HCT116 (cell line): ENCODE data around the gene AFF1. TPM values are rescaled to one million over a fixed set of nuclear protein-coding genes. Genes with fewer than 3 reads are reported as not detected.

Source experiments
- ATAC-seq: fragments of 200-7000 bp; cut with Tn5 transposase; 2 replicates; pipeline ENCODE4 v1.9.1; 2020; ENCODE audit warnings: mild to moderate bottlenecking, moderate library complexity
- BruUV-seq: library from RNA; stranded (reverse); fragments of 400-500 nt; replicated peaks from 2 replicates; lab custom pipeline; 2021; lab: Mats Ljungman, UMichigan
- CTCF ChIA-PET: fragments of 300-600 bp; sonication (Branson Sonifier 250); formaldehyde crosslinking; loops from one replicate; lab custom pipeline; 2021; ENCODE audit warnings: antibody characterized with exemption; lab: Charles Lee
- POLR2A ChIA-PET: fragments of 300-600, 350-600 bp; sonication (Branson Sonifier 250); formaldehyde crosslinking; loops from one replicate; lab custom pipeline; 2021; ENCODE audit warnings: antibody characterized with exemption; lab: Charles Lee
- RAD21 ChIA-PET, 2 experiments: fragments of 300-600 bp; sonication (Branson Sonifier 250); formaldehyde crosslinking; loops; one replicate each; lab custom pipeline; 2023; ENCODE audit warnings: low total read pairs in 2 of 2; ENCODE audit not compliant: uncharacterized antibody in 2 of 2, unreplicated experiment in 2 of 2, low non-redundant PET in 1 of 2; lab: Charles Lee
- DNase-seq: peaks from one replicate; pipeline ENCODE4 v3.0.0-alpha.2; 2010; ENCODE audit warnings: low read depth, low spot score
- H2AFZ ChIP-seq: fragments of 200-600 bp; shearing (Covaris generic), sonication (generic); 2 replicates; pipeline ENCODE4 v1.6.1; 2017; ENCODE audit warnings: low read depth, mixed run types, mixed read lengths, antibody characterized with exemption, low read length; ENCODE audit not compliant: poor library complexity, severe bottlenecking
- H3K27ac ChIP-seq: 2 replicates; pipeline ENCODE4 v1.5.1; 2012; ENCODE audit warnings: low read depth, low read length
- H3K27me3 ChIP-seq: fragments of 200-600 bp; sonication (generic); 2 replicates; pipeline ENCODE4 v1.6.1; 2016; ENCODE audit warnings: mixed run types, low read length, mixed read lengths; ENCODE audit not compliant: insufficient read depth
- H3K36me3 ChIP-seq, 2 experiments: fragments of 200-500 bp in 1 of 2; fragments of 200-600 bp in 1 of 2; sonication (Bioruptor generic) in 1 of 2; sonication (generic) in 1 of 2; 2 replicates each; pipeline versions ENCODE4 v1.5.1 to v1.6.1; 2014 to 2016; ENCODE audit warnings: low read length in 2 of 2, inconsistent platforms in 1 of 2, mixed read lengths in 1 of 2, mixed run types in 1 of 2; ENCODE audit not compliant: insufficient read depth in 2 of 2, control insufficient read depth in 1 of 2
- H3K4me1 ChIP-seq, 2 experiments: fragments of 200-600 bp in 1 of 2; sonication (generic) in 1 of 2; 2 replicates each; pipeline versions ENCODE4 v1.5.1 to v1.6.1; 2012 to 2017; ENCODE audit warnings: low read length in 2 of 2, inconsistent platforms in 1 of 2, mild to moderate bottlenecking in 1 of 2, mixed read lengths in 1 of 2, mixed run types in 1 of 2, moderate library complexity in 1 of 2; ENCODE audit not compliant: insufficient read depth in 2 of 2, control insufficient read depth in 1 of 2
- H3K4me2 ChIP-seq: fragments of 200-600 bp; sonication (generic); 2 replicates; pipeline ENCODE4 v1.6.1; 2017; ENCODE audit warnings: mixed run types, low read length, mixed read lengths
- H3K4me3 ChIP-seq, 2 experiments: fragments of 200-600 bp in 1 of 2; sonication (generic) in 1 of 2; replicated peaks in 1 of 2; 2 replicates each; pipeline ENCODE4 v1.5.1; 2011 to 2016; ENCODE audit warnings: low read length in 2 of 2, control low read depth in 1 of 2, low read depth in 1 of 2, mild to moderate bottlenecking in 1 of 2, mixed read lengths in 1 of 2, mixed run types in 1 of 2
- H3K79me2 ChIP-seq: fragments of 200-600 bp; sonication (generic); 2 replicates; pipeline ENCODE4 v1.6.1; 2017; ENCODE audit warnings: mild to moderate bottlenecking, mixed run types, low read length, moderate library complexity, mixed read lengths; ENCODE audit not compliant: insufficient read depth
- H3K9ac ChIP-seq: fragments of 200-600 bp; sonication (generic); 2 replicates; pipeline ENCODE4 v1.6.1; 2016; ENCODE audit warnings: low read length, mixed read lengths
- H3K9me2 ChIP-seq: fragments of 200-600 bp; sonication (generic), shearing (Covaris generic); 2 replicates; pipeline ENCODE4 v1.6.1; 2017; ENCODE audit warnings: mixed run types, mild to moderate bottlenecking, moderate library complexity; ENCODE audit not compliant: insufficient read depth
- H3K9me3 ChIP-seq, 2 experiments: fragments of 200-500 bp in 1 of 2; fragments of 200-600 bp in 1 of 2; sonication (Bioruptor generic) in 1 of 2; sonication (generic) in 1 of 2; 2 replicates each; pipeline ENCODE4 v1.6.1; 2014 to 2017; ENCODE audit warnings: low read length in 2 of 2, mixed read lengths in 2 of 2, inconsistent platforms in 1 of 2, low read depth in 1 of 2, mild to moderate bottlenecking in 1 of 2, mixed run types in 1 of 2, moderate library complexity in 1 of 2; ENCODE audit not compliant: control insufficient read depth in 1 of 2, insufficient read depth in 1 of 2
- H4K20me1 ChIP-seq: fragments of 200-600 bp; sonication (generic), shearing (Covaris generic); 2 replicates; pipeline ENCODE4 v1.6.1; 2017; ENCODE audit warnings: mixed run types, mild to moderate bottlenecking, moderate library complexity; ENCODE audit not compliant: insufficient read depth
- ATF3 ChIP-seq: IDR thresholded peaks from 2 replicates; pipeline ENCODE4 v1.6.1; 2012
- CBX3 ChIP-seq: IDR thresholded peaks from 2 replicates; pipeline ENCODE4 v1.6.1; 2012; ENCODE audit warnings: low read depth
- CEBPB ChIP-seq: IDR thresholded peaks from 2 replicates; pipeline ENCODE4 v1.6.1; 2012; ENCODE audit warnings: low read depth
- CTCF ChIP-seq, 3 experiments: fragments of 200-600 bp in 1 of 3; sonication (generic) in 1 of 3; IDR thresholded peaks in 2 of 3; conservative IDR thresholded peaks in 1 of 3; 2 replicates each; pipeline ENCODE4 v1.5.1; 2012 to 2017; ENCODE audit warnings: low read depth in 2 of 3, low read length in 2 of 3, antibody characterized with exemption in 1 of 3, borderline replicate concordance in 1 of 3, control low read depth in 1 of 3, mild to moderate bottlenecking in 1 of 3, mixed read lengths in 1 of 3, mixed run types in 1 of 3, moderate library complexity in 1 of 3; ENCODE audit not compliant: insufficient read depth in 1 of 3
- EGR1 ChIP-seq: IDR thresholded peaks from 2 replicates; pipeline ENCODE4 v1.6.1; 2012; ENCODE audit warnings: low read depth
- ELF1 ChIP-seq: IDR thresholded peaks from 2 replicates; pipeline ENCODE4 v1.6.1; 2012; ENCODE audit warnings: low read depth, borderline replicate concordance
- EZH2 ChIP-seq: fragments of 200-600 bp; sonication (generic); IDR thresholded peaks from 2 replicates; pipeline ENCODE4 v1.6.1; 2017; ENCODE audit warnings: antibody characterized with exemption, mixed run types
- EZH2phosphoT487 ChIP-seq: fragments of 200-600 bp; IDR thresholded peaks from 2 replicates; pipeline ENCODE4 v1.6.1; 2018; ENCODE audit warnings: antibody characterized with exemption, borderline replicate concordance
- FOSL1 ChIP-seq: IDR thresholded peaks from 2 replicates; pipeline ENCODE4 v1.6.1; 2012; ENCODE audit warnings: low read depth
- JUND ChIP-seq: IDR thresholded peaks from 2 replicates; pipeline ENCODE4 v1.6.1; 2012
- MAX ChIP-seq: IDR thresholded peaks from 2 replicates; pipeline ENCODE4 v1.6.1; 2012
- POLR2A ChIP-seq: IDR thresholded peaks from 2 replicates; pipeline ENCODE4 v1.7.0; 2011; ENCODE audit warnings: borderline replicate concordance; ENCODE audit not compliant: insufficient read depth, insufficient read length; ENCODE audit errors: extremely low read depth
- POLR2AphosphoS5 ChIP-seq: IDR thresholded peaks from 2 replicates; pipeline ENCODE4 v1.6.1; 2011; ENCODE audit warnings: mild to moderate bottlenecking, low read depth, low read length, moderate library complexity
- REST ChIP-seq: IDR thresholded peaks from 2 replicates; pipeline ENCODE4 v1.6.1; 2012; ENCODE audit warnings: low read depth
- SIN3A ChIP-seq: IDR thresholded peaks from 2 replicates; pipeline ENCODE4 v1.6.1; 2012; ENCODE audit warnings: low read depth
- SP1 ChIP-seq: IDR thresholded peaks from 2 replicates; pipeline ENCODE4 v1.6.1; 2012; ENCODE audit warnings: low read depth
- TCF7L2 ChIP-seq: IDR thresholded peaks from 2 replicates; pipeline ENCODE4 v1.7.0; 2011; ENCODE audit warnings: borderline replicate concordance, inconsistent platforms; ENCODE audit not compliant: insufficient read depth, insufficient read length; ENCODE audit errors: extremely low read depth
- YY1 ChIP-seq: IDR thresholded peaks from 2 replicates; pipeline ENCODE4 v1.6.1; 2011; ENCODE audit warnings: low read length, low read depth, moderate library complexity, mild to moderate bottlenecking; ENCODE audit not compliant: insufficient replicate concordance; ENCODE audit errors: extremely low read depth
- ZBTB33 ChIP-seq: IDR thresholded peaks from 2 replicates; pipeline ENCODE4 v1.6.1; 2011; ENCODE audit warnings: mild to moderate bottlenecking, low read length, moderate library complexity; ENCODE audit not compliant: insufficient replicate concordance; ENCODE audit errors: extremely low read depth
- ZNF274 ChIP-seq: fragments of 200-500 bp; sonication (Bioruptor generic); IDR thresholded peaks from 2 replicates; pipeline ENCODE4 v1.6.1; 2014; ENCODE audit warnings: mild to moderate bottlenecking, low read depth, low read length, inconsistent platforms
- intact Hi-C: fragments of 100-400 bp; cut with micrococcal nuclease; formaldehyde crosslinking; loops from 2 replicates; pipeline ENCODE4 v1.10.0; 2022
- total RNA-seq: library from RNA; stranded (reverse); gene quantifications from one replicate; pipeline ENCODE4 v1.2.1, GENCODE V29; 2021; ENCODE audit not compliant: unreplicated experiment

AFF1 gene
- total RNA-seq, 1 experiment from 2014 or later, result 43.1 TPM

GRCh38 chr4:87120010-87120409 is 185.2 kb downstream of the AFF1 start:
- Histone ChIP-seq H2AFZ (no peak overlapping the region), H3K9ac (no peak overlapping the region), H3K9me2 (no peaks in the 10 kb centered on the region), H3K36me3 (peaks cover 5% of the 10 kb centered on the region in 2 experiments; a peak in 1 of 4 replicates), H3K27me3 (no peaks in the 10 kb centered on the region), H3K4me3 (no peak overlapping the region), H4K20me1 (no peaks in the 10 kb centered on the region), H3K79me2 (no peaks in the 10 kb centered on the region), H3K9me3 (no peaks in the 10 kb centered on the region), H3K27ac (no peak overlapping the region), H3K4me2 (no peak overlapping the region), H3K4me1 (no peaks in the 10 kb centered on the region)
- TF ChIP-seq EGR1, result no peak
- TF ChIP-seq ZBTB33, result no peak
- no peak for TF ChIP-seq REST
- TF ChIP-seq EZH2, result no peak
- no peak for TF ChIP-seq POLR2A
- no peak for TF ChIP-seq ZNF274
- TF ChIP-seq JUND, result no peak
- TF ChIP-seq CBX3, result no peak
- TF ChIP-seq CTCF (IDR thresholded peaks at IDR 0.05 in 2 of 3, conservative IDR thresholded peaks at IDR 0.05 in 1 of 3; ENCODE audit: borderline replicate concordance in 1 of 3, insufficient read depth in 1 of 3, low read depth in 2 of 3, low read length in 2 of 3), result no peak
- TF ChIP-seq SP1, result no peak
- TF ChIP-seq FOSL1, result no peak
- no peak for TF ChIP-seq ELF1
- no peak for TF ChIP-seq TCF7L2
- no peak for TF ChIP-seq CEBPB
- no peak for TF ChIP-seq MAX
- TF ChIP-seq SIN3A, result no peak
- TF ChIP-seq ATF3, result no peak
- TF ChIP-seq EZH2phosphoT487, result no peak
- TF ChIP-seq YY1, result no peak
- TF ChIP-seq POLR2AphosphoS5, result no peak
- DNase-seq (no peak), ATAC-seq (no peak)
- BruUV-seq, result no TSS peak
- intact Hi-C loops, result no loop called here
- ChIA-PET CTCF (interaction anchor here (1.4 kb wide), 1 partner anchor 198 kb away, joined by 3 read pairs; no protein-coding TSS in a partner anchor), RAD21 (no interaction called here), POLR2A (no interaction called here)
